Activated B cell treated with CpG ODN at 0.5 μM for 24 hours (primary cell): ENCODE measurements around the gene GRIA1. TPM values are rescaled to one million over a fixed set of nuclear protein-coding genes. Genes with fewer than 3 reads are reported as not detected.

Experiments
- ATAC-seq: fragments of 200-7000 bp; cut with Tn5 transposase; one replicate; pipeline ENCODE4 v1.10.0; 2021; ENCODE audit warnings: low read depth, mild to moderate bottlenecking, moderate library complexity
- CTCF ChIA-PET: fragments of 350-600 bp; sonication (Branson Sonifier 250); formaldehyde crosslinking; loops from one replicate; lab custom pipeline; 2021; ENCODE audit warnings: antibody characterized with exemption; lab: Charles Lee
- POLR2A ChIA-PET: fragments of 350-600 bp; sonication (Branson Sonifier 250); formaldehyde crosslinking; loops from one replicate; lab custom pipeline; 2021; ENCODE audit warnings: antibody characterized with exemption; lab: Charles Lee
- DNase-seq: peaks from one replicate; pipeline ENCODE4 v3.0.0; 2022
- H3K27ac Mint-ChIP-seq: one replicate; pipeline ENCODE4 v1.8.0; 2020; ENCODE audit warnings: mixed read lengths
- H3K27me3 Mint-ChIP-seq: one replicate; pipeline ENCODE4 v1.8.0; 2021; ENCODE audit warnings: mixed read lengths
- H3K36me3 Mint-ChIP-seq: one replicate; pipeline ENCODE4 v1.8.0; 2021; ENCODE audit warnings: low read depth, mixed read lengths
- H3K4me1 Mint-ChIP-seq: one replicate; pipeline ENCODE4 v1.8.0; 2021; ENCODE audit warnings: mixed read lengths
- H3K4me3 Mint-ChIP-seq: one replicate; pipeline ENCODE4 v1.8.0; 2020; ENCODE audit warnings: mild to moderate bottlenecking, mixed read lengths
- H3K9me3 Mint-ChIP-seq: one replicate; pipeline ENCODE4 v1.8.0; 2020; ENCODE audit warnings: mixed read lengths
- CTCF ChIP-seq: fragments of 200-600 bp; IDR thresholded peaks from one replicate; pipeline ENCODE4 v1.8.0; 2022; ENCODE audit warnings: antibody characterized with exemption, mild to moderate bottlenecking
- intact Hi-C: fragments of 100-400 bp; cut with micrococcal nuclease; formaldehyde crosslinking; loops from one replicate; pipeline ENCODE4 v1.15.1; 2024
- total RNA-seq: library from RNA; stranded (reverse); gene quantifications from 2 replicates; pipeline ENCODE4 v1.2.3, GENCODE V29; 2022

GRIA1 gene
- total RNA-seq, 1 donor from 2014 or later = not detected

GRCh38 chr5:153508700-153509099 lies 18.2 kb downstream of the GRIA1 start:
- Mint-ChIP-seq H3K4me3 (no peak overlapping the region), H3K36me3 (no peaks in the 10 kb centered on the region), H3K9me3 (peaks cover 2% of the 10 kb centered on the region), H3K27me3 (no peaks in the 10 kb centered on the region), H3K4me1 (no peaks in the 10 kb centered on the region), H3K27ac (no peak overlapping the region)
- ATAC-seq (no peak), DNase-seq (no peak)
- ChIA-PET CTCF (no interaction called here), POLR2A (no interaction called here)
- no peak for TF ChIP-seq CTCF
- intact Hi-C loops = no loop called here

- Mint-ChIP-seq H3K36me3 (no peaks in the 10 kb centered on the region), H3K27me3 (no peaks in the 10 kb centered on the region), H3K9me3 (peaks cover 2% of the 10 kb centered on the region), H3K27ac (no peak overlapping the region), H3K4me1 (no peaks in the 10 kb centered on the region), H3K4me3 (no peak overlapping the region)
- no peak for TF ChIP-seq CTCF
- POLR2A ChIA-PET = no interaction called here
- intact Hi-C loops = no loop called here
- CTCF ChIA-PET = no interaction called here
- no peak for DNase-seq
- ATAC-seq = no peak
These were observed 21.2 kb downstream of the GRIA1 start for GRCh38 chr5:153511622-153512021.

GRCh38 chr5:153513156-153513555 lies 22.7 kb downstream of the GRIA1 start:
- ATAC-seq = no peak
- no peaks in the 10 kb centered on the region for H3K4me1 Mint-ChIP-seq

GRCh38 chr5:153515301-153515700 lies 24.8 kb downstream of the GRIA1 start:
- no peak overlapping the region for H3K27ac Mint-ChIP-seq
- no peak for TF ChIP-seq CTCF
- no peaks in the 10 kb centered on the region for H3K4me1 Mint-ChIP-seq
- H3K9me3 Mint-ChIP-seq = peaks cover 2% of the 10 kb centered on the region
- H3K27me3 Mint-ChIP-seq = no peaks in the 10 kb centered on the region
- ATAC-seq (no peak), DNase-seq (no peak)
- ChIA-PET CTCF (no interaction called here), POLR2A (no interaction called here)
- H3K36me3 Mint-ChIP-seq = no peaks in the 10 kb centered on the region
- intact Hi-C loops = no loop called here
- no peak overlapping the region for H3K4me3 Mint-ChIP-seq

More at GRCh38 chr5:153513156-153513555, 22.7 kb downstream of the GRIA1 start:
- Mint-ChIP-seq H3K27ac (no peak overlapping the region), H3K4me3 (no peak overlapping the region), H3K36me3 (no peaks in the 10 kb centered on the region), H3K27me3 (no peaks in the 10 kb centered on the region), H3K9me3 (peaks cover 2% of the 10 kb centered on the region)
- no peak for TF ChIP-seq CTCF
- POLR2A ChIA-PET = no interaction called here
- CTCF ChIA-PET = no interaction called here
- DNase-seq = no peak
- intact Hi-C loops = no loop called here

- Mint-ChIP-seq H3K27me3 (no peaks in the 10 kb centered on the region), H3K36me3 (no peaks in the 10 kb centered on the region), H3K4me1 (no peaks in the 10 kb centered on the region), H3K27ac (no peak overlapping the region), H3K9me3 (peaks cover 2% of the 10 kb centered on the region), H3K4me3 (no peak overlapping the region)
- intact Hi-C loops = no loop called here
- no peak for TF ChIP-seq CTCF
- ATAC-seq (no peak), DNase-seq (no peak)
- ChIA-PET POLR2A (no interaction called here), CTCF (no interaction called here)
These were observed 26.2 kb downstream of the GRIA1 start for GRCh38 chr5:153516504-153517240.
